T1000 (cell line): ENCODE data around the gene MBNL2.
"Not testable (repeated sequence)": the region's sequence is repeated elsewhere in the genome, so short reads cannot be mapped to it uniquely, and the experiment has no call there.

Experiments
- DNase-seq: peaks from one replicate; lab custom pipeline; 2025; ENCODE audit warnings: mixed read lengths; lab: John Stamatoyannopoulos, UW

Gene MBNL2

DNA sequence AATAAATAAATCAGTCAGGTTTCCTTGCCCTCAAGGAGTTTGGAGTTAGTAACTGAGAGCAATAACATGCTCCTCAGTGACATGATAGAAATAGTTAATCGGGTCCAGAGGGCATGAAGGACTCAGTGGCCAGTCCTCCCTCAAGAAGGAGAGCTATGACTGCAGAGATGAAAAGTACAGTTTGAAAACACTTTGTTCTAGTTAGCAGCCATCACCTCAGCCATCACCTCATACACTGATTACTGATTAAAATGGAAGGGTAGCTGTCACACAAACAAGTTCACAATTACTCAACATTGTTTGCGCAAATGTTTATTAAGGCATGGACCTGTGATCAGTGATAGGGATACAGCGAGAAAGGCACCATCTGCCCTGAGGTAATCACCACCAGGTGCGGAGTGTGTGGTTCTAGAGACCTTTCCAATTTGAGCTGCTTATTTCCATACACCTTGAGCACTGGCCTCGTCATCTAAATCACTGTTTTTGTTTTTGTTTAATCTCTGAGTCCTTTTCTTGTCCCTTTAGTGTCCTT is 126.5 kb downstream of the MBNL2 start:
- no peak for DNase-seq

DNA sequence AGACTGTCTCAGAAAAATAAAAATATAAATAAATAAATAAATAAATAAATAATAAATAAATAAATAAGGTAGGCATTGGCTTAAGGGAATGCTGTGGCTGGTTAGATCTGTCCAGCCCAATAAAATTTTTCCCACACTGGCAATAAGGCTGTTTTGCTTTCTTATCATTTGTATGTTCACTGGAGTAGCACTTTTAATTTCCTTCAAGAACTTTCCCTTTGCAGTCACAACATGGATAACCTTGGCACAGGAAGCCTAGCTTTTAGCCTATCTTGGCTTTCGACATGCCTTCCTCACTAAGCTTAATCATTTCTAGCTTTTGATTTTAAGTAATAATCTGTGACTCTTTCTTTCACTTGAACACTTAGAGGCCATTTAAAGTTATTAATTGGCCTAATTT is 129.9 kb downstream of the MBNL2 start:
- DNase-seq: not testable (repeated sequence)

DNA sequence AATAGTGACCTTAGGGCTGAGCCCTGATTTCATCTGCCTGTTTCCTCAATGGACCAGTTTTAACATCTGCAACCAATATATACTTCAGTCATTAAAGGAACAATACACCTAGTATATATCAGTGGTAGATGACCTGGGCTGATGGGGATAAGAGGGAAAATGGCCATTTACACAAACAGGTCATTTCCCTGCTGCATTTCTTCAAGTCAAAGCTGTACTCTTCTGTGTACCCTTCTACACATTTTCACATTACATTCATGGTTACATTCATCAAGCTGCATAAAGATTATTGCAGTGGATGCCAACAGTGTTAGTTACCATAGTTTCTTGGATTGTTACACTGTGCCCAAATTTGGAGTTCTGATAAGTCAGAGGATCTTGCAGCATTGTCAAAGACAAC is 130.7 kb downstream of the MBNL2 start:
- DNase-seq: no peak

DNA sequence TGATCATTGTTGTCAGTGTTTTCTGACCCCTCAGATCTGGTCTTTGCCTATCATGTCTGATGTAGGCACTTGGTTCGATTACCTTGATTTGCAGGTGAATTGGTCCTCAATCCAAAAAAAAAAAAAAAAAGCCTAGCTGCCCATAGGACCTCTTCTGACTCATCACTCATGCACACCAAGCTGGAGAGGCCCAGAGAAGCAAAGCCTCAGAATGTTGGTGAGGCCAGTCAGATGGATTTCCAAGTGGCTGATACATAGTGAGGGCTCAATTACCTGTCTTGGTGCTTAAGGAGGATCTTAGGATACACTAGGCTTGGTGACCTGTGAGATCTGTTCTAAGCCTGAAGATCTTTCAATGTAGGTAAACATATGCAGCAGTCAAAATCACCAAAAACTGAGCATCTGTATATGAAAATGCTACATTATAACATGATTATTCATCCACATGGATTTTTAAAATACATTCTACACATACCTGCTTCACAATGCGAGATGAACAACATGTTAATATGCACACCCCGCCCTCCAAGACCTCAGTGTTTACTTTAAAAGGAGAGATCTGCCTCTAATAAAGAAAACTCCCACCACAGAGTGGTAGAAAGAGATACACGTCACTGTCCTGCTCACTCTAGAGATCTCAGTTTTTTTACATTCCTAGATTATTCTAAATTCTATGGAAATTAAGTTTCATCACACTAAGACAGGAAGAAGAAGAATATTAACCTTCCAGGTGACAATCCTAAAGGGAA is 132.0 kb downstream of the MBNL2 start:
- DNase-seq: no peak

DNA sequence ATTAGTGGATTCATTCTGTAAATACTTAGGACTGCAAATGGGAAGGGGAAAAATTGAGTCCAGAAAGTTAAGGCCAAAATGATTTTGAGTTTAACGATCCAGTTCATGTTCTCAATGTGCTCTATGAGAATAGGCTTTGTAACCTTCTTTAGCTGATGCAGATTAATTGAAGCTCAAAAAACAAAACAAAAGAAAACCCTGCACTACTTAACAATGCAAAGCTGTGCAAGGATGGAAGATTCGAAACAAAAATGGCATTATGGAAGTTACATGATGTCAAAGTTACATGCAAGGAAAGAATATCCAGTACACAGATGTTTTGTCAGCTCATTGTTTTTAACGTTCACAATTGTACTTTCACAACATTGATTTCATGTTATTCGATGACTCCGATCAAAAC is 132.7 kb downstream of the MBNL2 start:
- no peak for DNase-seq

DNA sequence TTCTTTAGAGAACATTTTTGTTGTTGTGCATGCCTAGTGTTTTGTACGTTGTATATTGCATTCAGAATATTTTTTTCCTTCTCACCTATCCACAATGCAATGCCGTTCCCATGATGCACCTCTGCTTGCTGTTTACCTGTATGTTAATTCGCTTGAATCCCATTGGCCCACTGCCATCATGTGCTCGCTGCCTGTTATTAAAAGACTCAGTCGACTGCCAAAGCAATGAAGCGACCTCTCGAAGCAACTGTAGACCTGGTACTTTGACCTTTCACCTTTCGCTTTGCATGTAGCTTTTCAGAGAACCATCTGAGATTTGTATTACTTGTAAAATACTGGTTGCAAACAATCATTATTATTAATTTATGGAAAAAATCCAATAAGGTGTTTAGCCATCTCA is 134.5 kb downstream of the MBNL2 start:
- DNase-seq: no peak

DNA sequence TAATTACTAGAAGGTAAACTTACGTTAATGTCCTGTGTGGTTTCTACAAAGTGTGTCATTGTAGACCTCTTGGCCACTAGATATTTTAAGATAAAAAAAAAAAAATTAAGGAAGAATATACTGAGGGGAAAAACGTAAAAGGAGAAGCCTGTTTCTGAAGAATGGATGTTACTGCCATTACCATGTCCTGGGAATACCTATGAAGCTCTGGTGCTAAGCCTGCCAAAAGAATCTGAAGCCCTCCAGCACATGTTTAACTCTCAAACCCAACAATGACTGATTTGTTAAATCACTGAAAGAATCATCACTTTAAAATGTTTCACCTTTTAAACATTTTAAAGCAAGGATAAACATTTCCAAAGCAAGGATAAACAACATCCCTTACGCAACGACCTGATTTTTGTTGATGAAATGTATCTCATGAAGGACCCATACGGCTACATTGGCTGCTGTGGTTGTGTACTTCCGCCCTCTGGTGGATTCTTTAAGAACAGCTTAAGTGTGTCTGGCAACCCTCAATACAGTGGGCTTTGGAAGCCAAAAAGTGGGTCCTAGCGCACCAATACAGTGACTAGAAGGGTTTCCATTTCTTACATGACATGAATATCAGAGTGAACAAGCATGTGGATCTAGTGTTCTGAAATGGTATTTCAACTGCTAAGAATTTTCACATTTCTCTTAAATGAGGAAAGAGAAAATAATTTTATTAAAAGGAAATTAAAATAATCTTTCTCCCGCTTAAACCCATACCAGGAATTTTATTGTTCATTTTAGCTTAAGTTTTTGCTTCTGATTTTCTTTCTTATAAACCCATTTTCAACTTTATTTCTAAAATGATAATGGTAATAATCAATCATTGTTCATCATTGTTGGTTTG is 137.3 kb downstream of the MBNL2 start:
- DNase-seq: no peak

DNA sequence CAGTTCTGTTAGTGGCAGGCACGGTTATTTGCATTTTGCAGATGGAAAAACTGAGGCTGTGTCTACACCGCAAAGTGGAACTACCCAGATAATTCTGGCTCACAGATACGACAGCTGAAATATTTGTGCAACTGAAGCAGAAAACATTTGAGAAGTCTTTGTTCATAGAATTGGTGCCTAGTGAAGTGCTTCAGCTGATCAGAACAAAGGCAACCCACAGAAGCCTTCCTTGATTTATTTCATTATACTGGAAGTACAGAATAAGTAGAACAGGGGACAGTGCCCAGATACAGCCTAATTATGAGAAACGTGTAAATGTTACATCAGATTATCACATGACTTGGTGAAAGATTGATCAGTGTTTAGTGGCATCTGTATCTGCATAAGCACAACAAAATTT is 138.5 kb downstream of the MBNL2 start:
- DNase-seq: no peak

DNA sequence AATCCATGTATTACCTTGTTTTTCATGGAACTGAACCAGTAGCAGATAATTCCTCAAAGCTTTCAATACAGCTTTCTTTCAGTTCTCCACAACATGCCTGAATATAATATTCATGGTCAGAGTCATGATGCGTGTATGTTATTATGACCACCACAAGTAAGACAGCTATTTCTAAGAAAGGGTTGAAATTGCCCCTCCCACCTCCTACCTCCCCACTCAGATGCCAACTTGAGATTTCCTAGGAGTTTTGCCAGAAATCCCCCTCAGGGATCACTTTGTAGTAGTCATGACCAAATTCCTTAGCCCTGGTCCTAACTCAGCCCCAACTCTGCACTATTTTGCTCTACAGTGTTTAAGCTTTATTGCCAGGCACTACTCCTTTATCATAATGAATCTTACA is 141.9 kb downstream of the MBNL2 start:
- DNase-seq: no peak

DNA sequence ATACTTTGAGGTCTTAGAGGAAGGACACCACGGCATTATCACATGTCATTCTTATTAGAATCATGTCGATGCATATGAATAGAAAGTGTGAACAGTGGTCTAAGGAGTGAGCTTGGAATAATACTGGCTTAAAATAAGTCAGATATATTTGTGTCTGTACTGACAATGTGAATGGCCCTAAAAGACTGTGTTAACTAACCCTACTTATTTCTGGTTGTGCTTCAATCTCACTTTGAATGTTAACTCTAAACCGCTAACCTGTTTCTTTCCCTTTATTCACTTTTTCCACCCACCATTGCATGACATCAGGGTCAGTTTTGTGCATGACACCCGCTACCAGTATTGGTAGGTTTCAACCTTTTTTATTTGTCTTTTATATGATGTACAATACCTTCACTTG is 142.7 kb downstream of the MBNL2 start:
- DNase-seq: no peak

DNA sequence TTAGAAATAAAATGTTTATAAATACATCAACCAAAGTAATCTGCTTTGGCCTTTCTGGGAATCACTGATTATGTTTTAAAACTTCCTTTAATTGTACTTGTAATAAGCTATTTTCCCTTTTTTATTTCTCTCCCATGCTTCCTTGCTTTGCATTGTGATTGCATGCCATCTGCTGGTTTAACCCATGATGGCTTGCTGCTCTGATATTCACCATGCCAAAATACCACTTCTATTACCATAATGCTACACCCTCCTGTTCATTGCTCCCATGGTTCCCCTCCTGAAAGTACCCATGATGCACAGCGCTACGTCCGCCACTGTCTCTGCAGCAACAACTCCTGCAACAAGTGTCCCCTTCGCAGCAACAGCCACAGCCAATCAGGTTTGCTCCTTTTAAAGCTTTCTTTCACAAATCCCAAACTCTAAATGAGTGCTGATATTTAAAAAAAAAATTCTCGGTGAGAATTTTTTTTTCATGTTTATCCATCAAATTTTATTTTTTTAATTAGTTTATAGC is 144.1 kb downstream of the MBNL2 start:
- DNase-seq: no peak

DNA sequence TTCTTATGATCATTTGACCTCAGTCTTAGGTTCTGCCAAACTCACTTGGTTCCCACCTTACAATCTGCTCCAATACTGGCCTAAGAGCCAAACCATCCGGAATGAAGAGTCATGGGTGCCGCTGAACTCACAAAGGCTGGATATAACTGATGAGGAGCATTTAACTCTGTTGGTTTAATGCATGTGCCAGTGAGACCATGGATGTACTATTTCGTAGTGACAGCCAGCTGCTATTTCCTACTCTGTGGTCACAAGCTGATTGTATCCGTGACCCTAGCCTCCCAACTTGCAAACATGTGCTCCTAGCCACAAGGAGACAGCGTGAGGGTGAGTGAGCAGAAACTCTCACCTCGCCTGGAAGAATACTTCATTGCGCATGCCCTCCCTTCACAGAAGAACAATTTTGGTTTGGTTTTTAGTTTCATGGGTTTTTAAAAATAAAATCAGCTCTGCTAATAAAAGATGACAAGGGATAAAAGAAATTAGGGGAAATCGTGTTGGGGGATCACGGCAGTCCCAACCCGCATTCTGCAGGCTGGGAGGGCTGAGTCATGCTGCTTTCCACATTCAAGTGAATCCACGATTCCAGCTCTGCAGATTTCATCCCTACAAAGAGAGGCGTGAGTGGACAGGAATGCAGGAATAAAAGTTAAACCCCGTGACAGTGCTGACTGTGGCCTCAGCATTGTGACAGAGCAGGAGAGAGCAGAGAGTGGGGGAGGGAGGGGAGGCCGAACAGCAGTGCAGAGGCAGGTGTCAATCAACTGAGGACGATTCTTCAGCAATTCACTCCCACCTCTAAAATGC is 145.1 kb downstream of the MBNL2 start:
- no peak for DNase-seq

DNA sequence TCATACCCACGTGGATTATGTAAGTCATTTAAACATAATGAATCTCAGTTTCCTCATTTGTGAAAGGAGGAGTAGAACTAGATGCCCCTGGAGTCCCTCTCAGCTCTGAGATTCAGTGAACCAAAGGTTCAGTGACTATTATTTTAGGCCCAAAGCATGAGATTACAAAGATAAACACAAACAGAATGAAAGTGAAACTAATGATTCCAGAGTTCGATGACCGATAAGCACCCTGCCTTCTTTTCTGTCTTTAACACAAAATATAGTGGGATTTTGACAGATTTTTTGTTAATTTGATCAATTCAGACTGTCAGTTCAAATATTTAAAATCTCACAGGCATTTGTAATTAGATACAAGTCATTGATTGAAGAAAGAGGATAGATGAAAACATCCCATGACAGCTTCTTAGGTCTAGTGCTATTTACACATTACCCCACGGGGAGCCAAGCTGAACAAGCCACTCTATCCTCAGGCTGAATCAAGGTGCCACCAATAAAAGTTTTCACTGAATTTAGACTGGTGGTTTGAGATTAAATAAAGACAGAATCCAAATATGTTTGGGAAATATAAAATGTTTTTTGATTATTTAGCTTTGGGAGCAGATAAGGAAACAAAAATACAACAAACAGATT is 147.2 kb downstream of the MBNL2 start:
- no peak for DNase-seq

DNA sequence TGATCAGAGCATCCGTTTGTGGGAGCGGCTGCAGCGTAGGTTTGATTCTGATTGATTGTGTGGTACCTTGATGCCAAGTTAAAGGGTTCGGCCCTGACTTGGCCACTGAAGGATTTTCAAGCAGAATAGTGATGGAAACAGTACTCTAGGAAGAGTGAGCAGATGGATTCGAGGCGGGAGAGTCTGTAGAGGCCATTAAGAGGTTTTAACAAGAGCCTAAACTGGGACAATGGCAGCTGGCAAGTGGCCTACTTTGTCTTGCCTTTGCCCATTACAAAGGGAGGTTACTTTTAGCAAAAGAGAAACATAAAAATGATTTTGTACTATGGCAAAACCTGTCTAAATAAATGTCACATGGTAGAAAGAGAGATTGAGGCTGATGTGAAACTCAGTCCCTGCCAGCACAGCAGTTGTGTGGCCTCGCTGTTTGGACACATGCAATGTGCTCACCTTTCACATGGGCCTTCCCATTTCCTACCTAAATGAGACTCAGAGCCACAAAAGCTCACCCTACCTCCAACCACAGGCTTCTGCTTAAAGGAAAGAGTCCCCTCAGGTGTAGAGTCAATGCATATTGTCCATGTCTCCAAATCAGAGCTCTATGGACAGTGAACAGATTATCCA is 149.5 kb downstream of the MBNL2 start:
- DNase-seq: no peak

DNA sequence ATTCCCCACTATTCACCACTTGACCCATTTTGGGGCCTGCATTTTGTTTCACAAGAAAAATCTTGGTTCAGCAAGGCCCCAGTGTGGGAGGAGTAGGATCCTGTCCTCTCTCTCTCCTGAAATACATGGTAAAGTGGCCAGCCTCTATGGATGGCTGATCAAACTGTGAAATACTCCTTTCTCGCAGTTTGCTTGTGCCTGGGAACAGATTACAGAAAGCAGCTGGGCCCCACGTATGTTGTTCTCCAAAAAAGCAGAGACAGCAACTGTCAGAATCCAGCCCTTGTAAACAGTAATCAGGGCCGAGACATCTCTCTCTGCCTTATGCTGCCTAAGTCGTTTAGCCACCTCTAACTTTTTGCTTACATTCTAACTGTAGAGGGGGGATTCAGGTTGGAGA is 150.8 kb downstream of the MBNL2 start:
- DNase-seq: no peak

DNA sequence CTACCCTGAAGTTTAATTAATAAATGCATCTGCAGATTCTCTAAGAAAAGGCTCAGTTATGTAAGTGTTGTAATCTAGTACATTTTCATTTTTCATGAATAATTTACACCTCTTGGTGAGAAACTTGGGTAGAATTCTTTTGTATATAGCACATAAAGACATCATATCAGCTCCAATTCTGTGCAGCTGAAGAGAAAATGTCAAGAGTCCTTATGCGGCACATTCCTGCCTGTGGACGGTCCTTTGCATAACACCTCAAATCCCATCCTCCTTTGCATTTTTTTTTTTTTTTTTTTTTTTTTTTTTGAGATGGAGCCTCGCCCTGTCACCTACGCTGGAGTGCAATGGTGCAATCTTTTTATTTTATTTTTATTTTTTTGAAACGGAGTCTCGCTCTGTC is 151.7 kb downstream of the MBNL2 start:
- no peak for DNase-seq

DNA sequence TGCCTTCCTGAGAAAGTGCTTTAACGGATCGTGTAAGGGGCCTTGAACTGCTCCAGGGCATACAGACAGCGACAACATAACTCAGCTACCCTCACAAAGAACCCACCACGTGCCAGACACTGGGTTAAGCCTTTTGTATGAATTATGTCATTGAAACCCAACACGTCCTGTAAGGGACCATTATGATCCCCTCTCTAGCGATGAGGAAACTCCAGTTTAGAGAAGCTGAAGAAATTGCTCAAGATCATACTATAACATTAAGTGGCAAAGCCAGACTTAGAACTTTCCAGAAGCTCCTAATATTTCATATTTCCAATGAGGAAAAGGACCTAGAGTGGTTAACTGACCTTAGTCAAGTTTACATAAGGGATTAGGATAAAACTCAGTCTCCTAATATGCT is 154.8 kb downstream of the MBNL2 start:
- DNase-seq: no peak

DNA sequence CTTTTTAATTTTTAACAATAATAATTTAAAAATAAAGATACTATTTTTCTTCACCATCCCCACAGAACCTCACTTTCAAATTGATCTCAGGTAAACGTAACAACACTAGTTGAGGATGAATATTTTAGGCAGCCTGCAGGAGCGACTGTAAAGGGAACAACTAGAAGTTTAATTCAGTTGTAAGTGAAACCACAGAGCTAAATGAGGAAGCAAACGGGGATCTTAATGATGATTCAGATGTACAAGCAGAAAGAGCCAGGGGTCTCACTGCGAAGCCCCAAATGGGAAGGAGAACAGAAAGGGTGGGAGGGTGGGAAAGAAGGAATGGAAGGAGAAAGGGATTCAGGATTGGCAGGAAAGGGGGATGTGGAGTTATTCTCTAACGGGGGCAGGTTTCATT is 157.3 kb downstream of the MBNL2 start:
- DNase-seq: no peak

DNA sequence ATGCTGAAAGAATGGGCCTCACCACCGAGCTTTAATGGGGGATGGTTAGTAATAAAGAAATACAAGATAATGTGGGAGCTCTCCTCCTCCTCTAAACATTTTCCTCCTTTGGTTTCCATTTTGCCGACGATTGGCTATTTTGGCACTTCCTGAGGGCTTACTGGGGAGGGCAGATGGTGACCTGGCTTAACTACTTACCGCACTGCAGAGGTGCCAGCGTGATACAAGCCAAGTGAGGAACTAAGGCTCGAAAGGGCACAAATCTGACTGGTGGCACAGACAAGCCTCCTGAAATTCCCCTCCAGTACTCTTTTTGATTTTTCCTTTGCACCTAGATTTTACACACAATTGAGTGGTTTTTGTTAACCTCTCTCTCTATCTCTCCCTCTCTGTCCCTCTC is 158.6 kb downstream of the MBNL2 start:
- DNase-seq: no peak

DNA sequence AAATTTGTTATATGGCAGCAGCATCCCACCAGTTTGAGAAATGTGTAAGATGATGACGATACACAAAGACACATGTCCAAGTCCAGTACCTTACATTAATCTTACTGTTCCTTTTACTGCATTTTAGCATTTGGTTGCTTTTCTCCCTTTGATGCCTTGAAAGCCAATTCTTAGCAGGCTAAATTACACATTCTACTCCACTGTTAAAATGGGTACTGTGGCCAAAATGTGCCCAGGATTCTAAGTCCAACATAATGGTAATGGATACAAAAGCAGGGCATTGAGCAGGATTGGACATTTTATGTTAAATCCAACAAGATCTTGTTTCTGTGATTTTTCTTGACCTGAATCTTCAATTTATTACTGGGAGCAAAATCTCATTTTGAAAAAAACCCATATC is 159.1 kb downstream of the MBNL2 start:
- DNase-seq: no peak

DNA sequence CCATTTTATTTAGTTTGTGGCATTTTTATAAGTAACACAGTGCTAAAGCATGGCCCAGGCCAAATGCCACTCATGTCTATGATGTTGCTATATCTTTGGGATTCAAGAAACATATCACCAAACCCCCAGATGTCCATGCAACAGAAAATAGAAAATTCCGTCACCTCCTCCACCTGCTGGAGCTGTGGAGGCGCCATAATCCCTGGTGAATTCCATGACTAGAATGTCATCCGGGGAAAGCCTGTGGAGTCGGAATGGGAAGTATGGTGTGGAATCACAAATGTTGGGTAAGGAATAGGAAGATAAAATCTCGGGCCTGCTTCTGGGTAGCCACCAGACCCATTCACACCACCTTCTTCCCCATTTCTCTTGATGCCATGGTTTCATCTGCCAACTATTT is 160.1 kb downstream of the MBNL2 start:
- DNase-seq: no peak
